ENCODE results near the gene TMCC1. TPM values are rescaled to one million over a fixed set of nuclear protein-coding genes. Genes with fewer than 3 reads are reported as not detected.
"Not testable (repeated sequence)": the region's sequence is repeated elsewhere in the genome, so short reads cannot be mapped to it uniquely, and the experiment has no call there.

TMCC1 gene
- total and polyA plus RNA-seq, 11 donors, result 9.6 to 38.3 (median 22.6) TPM

- Histone ChIP-seq H3K36me3 (no peaks in the 10 kb centered on the region), H3K27ac (peak overlapping the region in 5 of 12 donors; percentile 7 to 43 (median 25)), H3K27me3 (no peaks in the 10 kb centered on the region), H3K4me1 (peaks cover 0 to 56% (median 40%) of the 10 kb centered on the region in 12 donors), H3K4me3 (no peak overlapping the region), H3K9me3 (no peaks in the 10 kb centered on the region)
- intact Hi-C loops (cut with DNase I), result no loop called here
- TF ChIP-seq CTCF (IDR thresholded peaks at IDR 0.05) (no peak), POLR2A (IDR thresholded peaks at IDR 0.05) (no peak)
- 33 to 45% (median 39%) methylated on average over 2 of the region's 2 CpGs for WGBS, 4 donors
- DNase-seq (no peak), ATAC-seq (no peak)
These were observed 3.4 kb downstream of the TMCC1 start for GRCh38 chr3:129890125-129890524.

- WGBS, 4 donors, result 43 to 57% (median 55%) methylated on average over 5 of the region's 5 CpGs
- Histone ChIP-seq H3K27me3 (no peaks in the 10 kb centered on the region), H3K36me3 (peaks cover 0 to 5% (median 0%) of the 10 kb centered on the region in 9 donors), H3K27ac (no peak overlapping the region), H3K4me3 (no peak overlapping the region), H3K4me1 (peaks cover 0 to 47% (median 34%) of the 10 kb centered on the region in 12 donors), H3K9me3 (no peaks in the 10 kb centered on the region)
- intact Hi-C loops (cut with DNase I), result no loop called here
- no peak for ATAC-seq
- DNase-seq, result no peak
- TF ChIP-seq CTCF (IDR thresholded peaks at IDR 0.05) (no peak), POLR2A (IDR thresholded peaks at IDR 0.05) (no peak)
These were observed 4.7 kb downstream of the TMCC1 start for GRCh38 chr3:129888771-129889170.

- 82 to 91% (median 89%) methylated on average over 2 of the region's 2 CpGs for WGBS, 4 donors
- no peak overlapping the region for H3K27ac ChIP-seq
- TF ChIP-seq CTCF (IDR thresholded peaks at IDR 0.05), result no peak
- TF ChIP-seq POLR2A (IDR thresholded peaks at IDR 0.05), result no peak
- H3K36me3 ChIP-seq, result peaks cover 0 to 41% (median 30%) of the 10 kb centered on the region in 9 donors
- DNase-seq (no peak), ATAC-seq (no peak)
- no peak overlapping the region for H3K4me3 ChIP-seq
- intact Hi-C loops (cut with DNase I), result no loop called here
- H3K9me3 ChIP-seq, result no peaks in the 10 kb centered on the region
- peaks cover 0 to 4% (median 0%) of the 10 kb centered on the region in 12 donors for H3K4me1 ChIP-seq
- H3K27me3 ChIP-seq, result no peaks in the 10 kb centered on the region
These were observed 12.2 kb downstream of the TMCC1 start for GRCh38 chr3:129881261-129881660.

- intact Hi-C loops (cut with DNase I), result no loop called here
- ATAC-seq, result no peak
- Histone ChIP-seq H3K9me3 (no peaks in the 10 kb centered on the region), H3K36me3 (peaks cover 0 to 68% (median 57%) of the 10 kb centered on the region in 9 donors), H3K27ac (no peak overlapping the region), H3K4me1 (peaks cover 0 to 4% (median 0%) of the 10 kb centered on the region in 12 donors), H3K27me3 (no peaks in the 10 kb centered on the region), H3K4me3 (no peak overlapping the region)
- 74 to 92% (median 78%) methylated on average over 1 of the region's 1 CpG for WGBS, 4 donors
- TF ChIP-seq CTCF (IDR thresholded peaks at IDR 0.05) (no peak), POLR2A (IDR thresholded peaks at IDR 0.05) (no peak)
- DNase-seq, result no peak
These were observed 15.2 kb downstream of the TMCC1 start for GRCh38 chr3:129878355-129878754.

GRCh38 chr3:129874479-129874878 is 19.0 kb downstream of the TMCC1 start:
- not testable (repeated sequence) for ATAC-seq

More at GRCh38 chr3:129874479-129874878, 19.0 kb downstream of the TMCC1 start:
- intact Hi-C loops (cut with DNase I); DNase-seq; H3K4me3 ChIP-seq; H3K27ac ChIP-seq; H3K27me3 ChIP-seq; H3K4me1 ChIP-seq; H3K9me3 ChIP-seq: not testable (repeated sequence)
- peaks cover 0 to 79% (median 63%) of the 10 kb centered on the region in 9 donors for H3K36me3 ChIP-seq
- WGBS, 4 donors, result 97 to 100% (median 98%) methylated on average over 2 of the region's 2 CpGs
